Adipocyte (in vitro differentiated cells): ENCODE results near the gene CSTF3.
A peak's percentile ranks its signal among the peaks of the same experiment; 100 is the strongest.
"Not testable (repeated sequence)": the region's sequence is repeated elsewhere in the genome, so short reads cannot be mapped to it uniquely, and the experiment has no call there.

Experiments used
- DNase-seq: peaks from one replicate; pipeline ENCODE4 v3.0.0-alpha.2; 2015; ENCODE audit warnings: low read depth
- H3K27me3 ChIP-seq: replicated peaks from 2 replicates; pipeline ENCODE4 v1.7.0; 2013; ENCODE audit warnings: mild to moderate bottlenecking, low read length, moderate library complexity; ENCODE audit not compliant: control insufficient read depth, insufficient read depth
- H3K36me3 ChIP-seq: 2 replicates; pipeline ENCODE4 v1.7.0; 2013; ENCODE audit warnings: low read length, mild to moderate bottlenecking, moderate library complexity; ENCODE audit not compliant: control insufficient read depth, insufficient read depth, severe bottlenecking
- H3K4me1 ChIP-seq: 2 replicates; pipeline ENCODE4 v1.7.0; 2013; ENCODE audit warnings: mild to moderate bottlenecking, low read length, moderate library complexity; ENCODE audit not compliant: control insufficient read depth, insufficient read depth
- H3K4me3 ChIP-seq: 2 replicates; pipeline ENCODE4 v1.7.0; 2013; ENCODE audit warnings: mild to moderate bottlenecking, low read length, moderate library complexity
- H3K9ac ChIP-seq: 2 replicates; pipeline ENCODE4 v1.7.0; 2013; ENCODE audit warnings: mild to moderate bottlenecking, low read length, moderate library complexity
- H3K9me3 ChIP-seq: 2 replicates; pipeline ENCODE4 v1.7.0; 2013; ENCODE audit warnings: mild to moderate bottlenecking, low read length, moderate library complexity; ENCODE audit not compliant: control insufficient read depth

CSTF3 gene

GRCh38 chr11:33179348-33179803, 18.1 kb upstream of the CSTF3 start:
- Histone ChIP-seq H3K9me3 (no peaks in the 10 kb centered on the region), H3K4me3 (no peak overlapping the region), H3K9ac (no peak overlapping the region), H3K4me1 (peaks cover 5% of the 10 kb centered on the region), H3K36me3 (no peaks in the 10 kb centered on the region), H3K27me3 (no peaks in the 10 kb centered on the region)
- no peak for DNase-seq

- H3K9ac ChIP-seq = no peak overlapping the region
- no peak for DNase-seq
- H3K4me1 ChIP-seq = peaks cover 5% of the 10 kb centered on the region
- no peaks in the 10 kb centered on the region for H3K27me3 ChIP-seq
- no peak overlapping the region for H3K4me3 ChIP-seq
- H3K9me3 ChIP-seq = no peaks in the 10 kb centered on the region
- no peaks in the 10 kb centered on the region for H3K36me3 ChIP-seq
Measured at GRCh38 chr11:33178443-33179180, 17.3 kb upstream of the CSTF3 start.

DNA sequence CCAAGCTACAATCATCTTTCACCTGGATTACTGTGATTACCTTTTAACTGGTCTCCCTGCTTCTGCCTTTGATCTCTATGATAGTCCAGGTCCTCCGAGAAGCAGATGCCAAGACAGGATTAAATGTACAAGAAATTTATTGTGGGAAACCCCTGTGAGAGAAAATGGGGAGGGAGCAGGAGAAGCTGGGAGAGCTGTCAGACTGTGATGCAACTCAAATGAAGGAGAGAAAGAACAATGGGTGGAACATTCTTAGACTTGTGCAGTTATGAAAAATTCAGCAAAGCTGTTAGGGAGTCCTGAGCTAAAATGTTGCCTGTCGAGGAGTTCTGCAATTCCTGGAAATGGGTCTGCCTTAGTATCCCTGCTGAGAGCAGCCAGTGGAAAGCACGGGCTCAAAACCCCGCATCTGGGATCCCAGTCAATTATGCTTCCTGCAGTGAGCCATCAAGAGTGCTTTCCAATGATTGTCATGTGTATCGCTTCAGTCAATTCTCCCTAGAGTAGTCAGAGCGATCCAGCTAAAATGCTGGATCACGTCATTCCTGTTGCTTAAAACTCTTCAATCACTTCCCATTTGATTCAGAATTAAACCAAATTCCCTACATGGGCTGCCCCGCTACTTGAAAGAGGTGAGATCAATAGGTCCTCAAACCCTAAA, 16.5 kb upstream of the CSTF3 start:
- no peaks in the 10 kb centered on the region for H3K36me3 ChIP-seq
- H3K9ac ChIP-seq = no peak overlapping the region
- no peak for DNase-seq
- peaks cover 14% of the 10 kb centered on the region for H3K4me1 ChIP-seq
- no peaks in the 10 kb centered on the region for H3K27me3 ChIP-seq
- peak overlapping the region; percentile 1 for H3K4me3 ChIP-seq
- no peaks in the 10 kb centered on the region for H3K9me3 ChIP-seq

DNA sequence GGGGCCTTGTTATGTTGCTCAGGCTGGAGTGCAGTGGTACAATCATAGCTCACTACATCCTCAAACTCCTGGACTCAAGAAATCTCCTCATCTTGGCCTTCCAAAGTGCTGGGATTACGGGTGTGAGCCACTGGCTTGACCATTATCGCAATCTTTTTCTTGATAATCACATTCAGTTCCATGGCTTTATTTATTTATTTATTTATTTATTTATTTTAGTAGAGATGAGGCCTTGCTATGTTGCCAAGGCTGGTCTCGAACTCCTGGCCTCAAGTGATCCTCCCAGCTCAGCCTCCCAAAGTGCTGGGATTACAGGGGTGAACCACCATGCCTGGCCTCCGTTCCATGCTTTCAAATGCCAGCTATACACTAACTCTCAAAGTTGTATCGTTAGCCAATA, 15.5 kb upstream of the CSTF3 start:
- not testable (repeated sequence) for H3K4me3 ChIP-seq, H3K9me3 ChIP-seq, H3K36me3 ChIP-seq, DNase-seq, H3K27me3 ChIP-seq, H3K9ac ChIP-seq
- peaks cover 21% of the 10 kb centered on the region for H3K4me1 ChIP-seq

GRCh38 chr11:33172996-33173395, 11.7 kb upstream of the CSTF3 start:
- H3K4me3 ChIP-seq = peak overlapping the region; percentile 6
- H3K36me3 ChIP-seq = no peaks in the 10 kb centered on the region
- H3K4me1 ChIP-seq = peaks cover 28% of the 10 kb centered on the region
- no peaks in the 10 kb centered on the region for H3K27me3 ChIP-seq
- no peak overlapping the region for H3K9ac ChIP-seq
- no peaks in the 10 kb centered on the region for H3K9me3 ChIP-seq
- peak; percentile 83 for DNase-seq

- H3K36me3 ChIP-seq = no peaks in the 10 kb centered on the region
- H3K9me3 ChIP-seq = no peaks in the 10 kb centered on the region
- H3K9ac ChIP-seq = no peak overlapping the region
- no peak for DNase-seq
- peaks cover 30% of the 10 kb centered on the region for H3K4me1 ChIP-seq
- no peaks in the 10 kb centered on the region for H3K27me3 ChIP-seq
- peak overlapping the region; percentile 6 for H3K4me3 ChIP-seq
Measured at GRCh38 chr11:33172345-33172744, 11.1 kb upstream of the CSTF3 start.

- DNase-seq = no peak
- no peaks in the 10 kb centered on the region for H3K27me3 ChIP-seq
- H3K9ac ChIP-seq = no peak overlapping the region
- no peak overlapping the region for H3K4me3 ChIP-seq
- H3K9me3 ChIP-seq = no peaks in the 10 kb centered on the region
- no peaks in the 10 kb centered on the region for H3K36me3 ChIP-seq
- H3K4me1 ChIP-seq = peaks cover 40% of the 10 kb centered on the region
Measured at GRCh38 chr11:33171251-33171650, 10.0 kb upstream of the CSTF3 start.

GRCh38 chr11:33168709-33169200, 7.5 kb upstream of the CSTF3 start:
- Histone ChIP-seq H3K9ac (no peak overlapping the region), H3K27me3 (no peaks in the 10 kb centered on the region), H3K4me3 (no peak overlapping the region), H3K36me3 (no peaks in the 10 kb centered on the region), H3K4me1 (peaks cover 40% of the 10 kb centered on the region), H3K9me3 (no peaks in the 10 kb centered on the region)
- no peak for DNase-seq

DNA sequence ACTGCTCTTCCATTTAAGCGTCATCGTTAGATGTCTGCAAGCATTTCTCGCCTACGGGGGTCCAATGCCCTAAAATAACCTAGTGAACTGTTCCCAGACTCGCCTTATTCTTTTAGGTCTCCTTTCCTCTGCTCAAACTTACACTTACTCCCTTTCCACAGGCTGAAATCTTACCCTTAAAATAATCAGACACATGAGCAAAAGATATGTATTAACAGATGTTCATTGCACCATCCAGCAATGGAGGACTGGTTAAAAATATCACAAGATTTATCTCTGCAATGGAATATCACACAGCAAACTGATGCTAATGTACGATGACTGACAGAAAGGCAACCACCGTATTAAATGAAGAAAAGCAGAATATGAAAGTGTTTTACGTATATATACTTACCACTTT, 1.6 kb upstream of the CSTF3 start:
- Histone ChIP-seq H3K27me3 (no peaks in the 10 kb centered on the region), H3K4me3 (no peak overlapping the region), H3K9me3 (no peaks in the 10 kb centered on the region), H3K36me3 (no peaks in the 10 kb centered on the region), H3K9ac (no peak overlapping the region), H3K4me1 (peaks cover 40% of the 10 kb centered on the region)
- DNase-seq = no peak

DNA sequence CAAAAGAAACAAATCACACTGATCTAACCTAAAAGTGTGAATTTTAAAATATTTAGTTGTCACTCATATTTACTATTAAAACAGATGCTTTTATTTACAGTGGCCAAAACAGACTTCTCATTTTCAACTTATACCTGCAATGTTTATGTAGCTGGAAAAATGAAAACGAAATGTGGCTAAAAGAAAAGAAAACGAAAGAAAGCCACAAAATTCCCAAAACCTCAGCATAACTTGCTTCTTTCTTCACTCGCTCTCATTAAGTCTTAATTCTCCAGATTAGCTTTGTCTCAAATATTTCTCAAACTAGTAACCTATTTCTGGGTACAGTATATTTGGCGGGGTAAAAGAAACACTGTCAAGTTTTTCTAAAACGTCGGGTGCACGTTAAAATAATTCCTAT, 693 bp downstream of the CSTF3 start:
- Histone ChIP-seq H3K4me3 (peak overlapping the region; percentile 95), H3K4me1 (peaks cover 32% of the 10 kb centered on the region), H3K9me3 (no peaks in the 10 kb centered on the region), H3K36me3 (no peaks in the 10 kb centered on the region), H3K27me3 (no peaks in the 10 kb centered on the region), H3K9ac (peak overlapping the region; percentile 91)
- DNase-seq = no peak

DNA sequence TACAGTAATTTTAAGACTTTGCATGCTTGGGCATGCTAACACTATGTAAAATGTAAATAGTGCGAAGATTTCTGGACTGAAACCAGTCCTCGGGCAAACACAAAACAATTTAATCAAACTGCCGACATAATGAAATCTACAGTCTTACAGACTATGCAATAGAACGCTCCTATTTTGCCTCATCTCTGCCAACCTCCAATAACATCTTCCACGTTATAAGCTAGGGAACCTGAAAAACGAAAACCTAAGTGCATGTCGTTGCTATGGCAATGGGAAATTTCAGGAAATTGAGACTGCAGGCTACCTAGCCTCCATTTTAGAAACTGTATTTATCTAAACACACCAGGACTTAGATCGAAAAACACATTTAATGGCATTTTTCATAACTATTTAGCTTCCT, 1.1 kb downstream of the CSTF3 start:
- Histone ChIP-seq H3K4me1 (peaks cover 34% of the 10 kb centered on the region), H3K9ac (peak overlapping the region; percentile 91), H3K27me3 (no peaks in the 10 kb centered on the region), H3K4me3 (peak overlapping the region; percentile 95), H3K36me3 (no peaks in the 10 kb centered on the region), H3K9me3 (no peaks in the 10 kb centered on the region)
- peak; percentile 68 for DNase-seq
